CD4-positive, alpha-beta T cell (primary cell): Measurements from ENCODE around the gene ENPP5. TPM values are rescaled to one million over a fixed set of nuclear protein-coding genes. Genes with fewer than 3 reads are reported as not detected.
A peak's percentile ranks its signal among the peaks of the same experiment; 100 is the strongest.
"Not testable (repeated sequence)": the region's sequence is repeated elsewhere in the genome, so short reads cannot be mapped to it uniquely, and the experiment has no call there.

ENCODE experiments used
- ATAC-seq: fragments of 200-7000 bp; cut with Tn5 transposase; one replicate; pipeline ENCODE4 v1.10.0; 2022; ENCODE audit warnings: mild to moderate bottlenecking; ENCODE audit not compliant: poor library complexity
- CTCF ChIA-PET: fragments of 350-600 bp; sonication (Branson Sonifier 250); formaldehyde crosslinking; loops from one replicate; lab custom pipeline; 2021; ENCODE audit warnings: antibody characterized with exemption, inconsistent platforms; lab: Charles Lee
- POLR2A ChIA-PET: fragments of 350-600 bp; sonication (Branson Sonifier 250); formaldehyde crosslinking; loops from one replicate; lab custom pipeline; 2021; ENCODE audit warnings: antibody characterized with exemption, inconsistent platforms; lab: Charles Lee
- DNase-seq, 14 experiments: peaks; one replicate each; pipeline ENCODE4 v3.0.0-alpha.2; 2013 to 2020; ENCODE audit warnings: mixed read lengths in 2 of 14
- H3K27ac ChIP-seq, 2 donors: one replicate each; pipeline versions ENCODE4 v1.5.1 to v1.7.0; 2013; ENCODE audit warnings: low read length in 2 of 2, low read depth in 1 of 2, mild to moderate bottlenecking in 1 of 2
- H3K27me3 ChIP-seq, 2 experiments: 1 replicate in 1 of 2; 2 replicates in 1 of 2; pipeline versions ENCODE4 v1.6.1 to v1.7.0; 2013; ENCODE audit warnings: low read length in 2 of 2, control low read depth in 1 of 2, mild to moderate bottlenecking in 1 of 2, moderate library complexity in 1 of 2; ENCODE audit not compliant: insufficient read depth in 2 of 2, control insufficient read depth in 1 of 2
- H3K36me3 ChIP-seq: one replicate; pipeline ENCODE4 v1.6.1; 2013; ENCODE audit warnings: low read length, control low read depth; ENCODE audit not compliant: insufficient read depth
- H3K4me1 ChIP-seq: one replicate; pipeline ENCODE4 v1.6.1; 2013; ENCODE audit warnings: low read length, control low read depth; ENCODE audit not compliant: insufficient read depth
- H3K4me3 ChIP-seq: one replicate; pipeline ENCODE4 v1.5.1; 2013; ENCODE audit warnings: mild to moderate bottlenecking, low read length, moderate library complexity
- H3K9me3 ChIP-seq, 2 experiments: 1 replicate in 1 of 2; 2 replicates in 1 of 2; pipeline versions ENCODE4 v1.6.1 to v1.7.0; 2013; ENCODE audit warnings: low read length in 2 of 2, mild to moderate bottlenecking in 2 of 2, control low read depth in 1 of 2, moderate library complexity in 1 of 2; ENCODE audit not compliant: control insufficient read depth in 1 of 2, insufficient read depth in 1 of 2
- H3K27ac Mint-ChIP-seq: one replicate; pipeline ENCODE4 v1.8.0; 2020; ENCODE audit warnings: mixed read lengths
- H3K27me3 Mint-ChIP-seq: one replicate; pipeline ENCODE4 v1.8.0; 2021; ENCODE audit warnings: mixed read lengths
- H3K36me3 Mint-ChIP-seq: one replicate; pipeline ENCODE4 v1.8.0; 2021; ENCODE audit warnings: low read depth, mixed read lengths
- H3K4me1 Mint-ChIP-seq: one replicate; pipeline ENCODE4 v1.8.0; 2021; ENCODE audit warnings: low read depth, mixed read lengths
- H3K4me3 Mint-ChIP-seq: one replicate; pipeline ENCODE4 v1.8.0; 2020; ENCODE audit warnings: mild to moderate bottlenecking, mixed read lengths
- H3K9me3 Mint-ChIP-seq: one replicate; pipeline ENCODE4 v1.8.0; 2020; ENCODE audit warnings: mixed read lengths
- intact Hi-C, 2 experiments: fragments of 100-400 bp; cut with DNase I in 1 of 2; cut with micrococcal nuclease in 1 of 2; formaldehyde crosslinking; loops; one replicate each; pipeline versions ENCODE4 v1.15.1 to v1.9.0; 2023 to 2025; cut with DNase I, micrococcal nuclease
- total RNA-seq, 174 experiments: library from RNA in 2 of 174; stranded (reverse) in 2 of 174; gene quantifications; one replicate each; pipeline ENCODE4 v1.2.3 and lab custom pipeline; 2021 to 2026
- TF ChIP-seq, protein P1 (sequence below): fragments of 200-600 bp; IDR thresholded peaks from one replicate; pipeline ENCODE4 v1.8.0; 2022; ENCODE audit warnings: antibody characterized with exemption, mild to moderate bottlenecking

ENPP5 gene
- total RNA-seq, 2 experiments from 2014 or later: 0.11 to 0.19 TPM

GRCh38 chr6:46128476-46128875, 42.3 kb downstream of the ENPP5 start:
- ATAC-seq: no peak
- no peaks in the 10 kb centered on the region for H3K36me3 ChIP-seq
- intact Hi-C loops: loop anchor here in 1 of 2 experiments (5.0 kb wide), 1 partner anchor 751 kb away; the partner anchor contains the start of gene SUPT3H
- CTCF ChIA-PET: interaction anchor here (1.0 to 1.7 kb wide), 2 partner anchors 38 to 198 kb away, joined by 3 to 5 read pairs; no protein-coding TSS in a partner anchor
- H3K27me3 ChIP-seq: no peaks in the 10 kb centered on the region
- POLR2A ChIA-PET: interaction anchor here (1.5 to 3.2 kb wide), 2 partner anchors 22 to 42 kb away, joined by 4 to 18 read pairs; partner anchors contain the start of gene ENPP5
- peaks cover 45% of the 10 kb centered on the region for H3K4me1 Mint-ChIP-seq
- H3K27ac ChIP-seq: no peak overlapping the region
- no peaks in the 10 kb centered on the region for H3K27me3 Mint-ChIP-seq
- TF ChIP-seq, protein P1, sequence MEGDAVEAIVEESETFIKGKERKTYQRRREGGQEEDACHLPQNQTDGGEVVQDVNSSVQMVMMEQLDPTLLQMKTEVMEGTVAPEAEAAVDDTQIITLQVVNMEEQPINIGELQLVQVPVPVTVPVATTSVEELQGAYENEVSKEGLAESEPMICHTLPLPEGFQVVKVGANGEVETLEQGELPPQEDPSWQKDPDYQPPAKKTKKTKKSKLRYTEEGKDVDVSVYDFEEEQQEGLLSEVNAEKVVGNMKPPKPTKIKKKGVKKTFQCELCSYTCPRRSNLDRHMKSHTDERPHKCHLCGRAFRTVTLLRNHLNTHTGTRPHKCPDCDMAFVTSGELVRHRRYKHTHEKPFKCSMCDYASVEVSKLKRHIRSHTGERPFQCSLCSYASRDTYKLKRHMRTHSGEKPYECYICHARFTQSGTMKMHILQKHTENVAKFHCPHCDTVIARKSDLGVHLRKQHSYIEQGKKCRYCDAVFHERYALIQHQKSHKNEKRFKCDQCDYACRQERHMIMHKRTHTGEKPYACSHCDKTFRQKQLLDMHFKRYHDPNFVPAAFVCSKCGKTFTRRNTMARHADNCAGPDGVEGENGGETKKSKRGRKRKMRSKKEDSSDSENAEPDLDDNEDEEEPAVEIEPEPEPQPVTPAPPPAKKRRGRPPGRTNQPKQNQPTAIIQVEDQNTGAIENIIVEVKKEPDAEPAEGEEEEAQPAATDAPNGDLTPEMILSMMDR: no peak
- H3K4me1 ChIP-seq: peaks cover 18% of the 10 kb centered on the region
- peaks cover 8% of the 10 kb centered on the region for H3K36me3 Mint-ChIP-seq
- H3K27ac Mint-ChIP-seq: peak overlapping the region; percentile 9
- H3K9me3 ChIP-seq: no peaks in the 10 kb centered on the region
- DNase-seq: peak in 1 of 14 experiments; percentile 18
- H3K9me3 Mint-ChIP-seq: peaks cover 2% of the 10 kb centered on the region
- H3K4me3 ChIP-seq: peak overlapping the region; percentile 99
- peak overlapping the region; percentile 96 for H3K4me3 Mint-ChIP-seq

- H3K27ac Mint-ChIP-seq, H3K27me3 Mint-ChIP-seq, intact Hi-C loops, POLR2A ChIA-PET, ATAC-seq, H3K27ac ChIP-seq, H3K9me3 Mint-ChIP-seq, H3K27me3 ChIP-seq, H3K9me3 ChIP-seq, H3K4me3 Mint-ChIP-seq, H3K4me1 Mint-ChIP-seq, CTCF ChIA-PET, H3K36me3 ChIP-seq, H3K4me3 ChIP-seq: not testable (repeated sequence)
- H3K4me1 ChIP-seq: peaks cover 11% of the 10 kb centered on the region
- DNase-seq: peak in 1 of 14 experiments; percentile 34
- H3K36me3 Mint-ChIP-seq: peaks cover 28% of the 10 kb centered on the region
Measured at GRCh38 chr6:46119679-46120078, 51.1 kb downstream of the ENPP5 start.

DNA sequence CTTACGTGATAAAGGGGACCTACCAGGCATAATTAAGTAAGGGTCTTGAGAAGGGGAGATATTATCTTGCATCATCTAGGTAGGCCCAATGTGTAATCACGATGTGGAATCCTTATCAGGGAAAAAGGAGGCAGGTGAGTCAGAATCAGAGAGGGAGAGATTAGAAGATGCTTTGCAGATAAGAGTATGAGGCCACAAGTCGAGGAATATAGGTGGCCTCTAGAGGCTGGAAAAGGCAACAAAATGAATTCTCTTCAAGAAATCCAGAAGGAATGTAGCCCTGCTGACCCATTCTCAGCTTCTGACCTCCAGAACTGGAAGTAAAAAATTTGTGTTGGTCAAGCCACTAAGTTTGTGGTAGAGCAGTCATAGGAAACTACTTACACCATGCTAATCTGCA, 51.9 kb downstream of the ENPP5 start:
- peaks cover 11% of the 10 kb centered on the region for H3K4me1 ChIP-seq
- no peak overlapping the region for H3K4me3 Mint-ChIP-seq
- H3K36me3 ChIP-seq: no peaks in the 10 kb centered on the region
- H3K27ac Mint-ChIP-seq: no peak overlapping the region
- DNase-seq (no peak), ATAC-seq (no peak)
- no peak overlapping the region for H3K4me3 ChIP-seq
- TF ChIP-seq, protein P1: no peak
- intact Hi-C loops: no loop called here
- no peaks in the 10 kb centered on the region for H3K27me3 ChIP-seq
- ChIA-PET CTCF (no interaction called here), POLR2A (no interaction called here)
- no peaks in the 10 kb centered on the region for H3K27me3 Mint-ChIP-seq
- peaks cover 0 to 8% of the 10 kb centered on the region in 2 experiments for H3K9me3 ChIP-seq
- H3K9me3 Mint-ChIP-seq: peaks cover 2% of the 10 kb centered on the region
- peaks cover 28% of the 10 kb centered on the region for H3K36me3 Mint-ChIP-seq
- no peak overlapping the region for H3K27ac ChIP-seq
- peaks cover 5% of the 10 kb centered on the region for H3K4me1 Mint-ChIP-seq

GRCh38 chr6:46118157-46118556, 52.6 kb downstream of the ENPP5 start:
- H3K36me3 Mint-ChIP-seq: peaks cover 28% of the 10 kb centered on the region
- DNase-seq (no peak), ATAC-seq (no peak)
- no peak overlapping the region for H3K27ac Mint-ChIP-seq
- CTCF ChIA-PET: no interaction called here
- peaks cover 11% of the 10 kb centered on the region for H3K4me1 ChIP-seq
- TF ChIP-seq, protein P1: no peak
- H3K9me3 Mint-ChIP-seq: peaks cover 2% of the 10 kb centered on the region
- peaks cover 0 to 8% of the 10 kb centered on the region in 2 experiments for H3K9me3 ChIP-seq
- H3K4me3 ChIP-seq: no peak overlapping the region
- no peaks in the 10 kb centered on the region for H3K36me3 ChIP-seq
- H3K4me1 Mint-ChIP-seq: peaks cover 5% of the 10 kb centered on the region
- H3K27me3 ChIP-seq: no peaks in the 10 kb centered on the region
- no peak overlapping the region for H3K27ac ChIP-seq
- POLR2A ChIA-PET: no interaction called here
- no peaks in the 10 kb centered on the region for H3K27me3 Mint-ChIP-seq
- H3K4me3 Mint-ChIP-seq: no peak overlapping the region
- intact Hi-C loops: no loop called here
